ENCODE data around the gene ING3. TPM values are rescaled to one million over a fixed set of nuclear protein-coding genes. Genes with fewer than 3 reads are reported as not detected.

Gene ING3
- total and polyA plus RNA-seq, 9 of the 15 experiments (the other 6 are each of a cell fraction or from before 2014, with no cell fraction given), result 22.8 to 233 (median 50.4) TPM

DNA sequence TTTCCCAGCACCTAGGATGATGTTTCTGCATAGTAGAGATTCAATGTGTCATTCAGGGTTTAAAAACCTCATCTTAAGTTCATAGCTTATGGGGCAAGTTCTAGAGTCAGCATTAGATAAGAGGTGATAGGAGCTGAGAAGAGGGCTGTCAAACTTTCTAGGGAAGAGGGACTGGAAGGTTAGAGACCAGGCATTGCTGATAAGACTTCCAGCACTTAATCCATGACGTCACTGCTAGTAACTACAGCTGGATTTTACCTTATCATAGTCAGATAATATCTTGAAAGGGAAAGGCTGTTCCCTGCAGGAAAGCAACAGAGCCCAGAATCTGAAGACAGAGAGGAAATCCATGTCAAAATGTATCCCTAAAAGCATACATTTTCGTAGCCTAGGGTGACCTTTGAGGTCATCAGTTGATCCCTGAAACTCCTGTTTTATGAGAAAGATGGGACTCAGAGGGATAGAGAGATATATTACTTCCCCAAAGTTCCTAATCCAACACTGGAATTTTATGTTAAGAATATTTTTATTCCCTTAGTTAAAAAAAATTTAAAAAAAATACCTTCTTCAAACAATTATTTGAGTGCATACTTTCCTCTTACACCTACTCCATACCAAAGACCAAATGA is 34.7 kb downstream of the ING3 start (continued):
- TF ChIP-seq, protein P1, sequence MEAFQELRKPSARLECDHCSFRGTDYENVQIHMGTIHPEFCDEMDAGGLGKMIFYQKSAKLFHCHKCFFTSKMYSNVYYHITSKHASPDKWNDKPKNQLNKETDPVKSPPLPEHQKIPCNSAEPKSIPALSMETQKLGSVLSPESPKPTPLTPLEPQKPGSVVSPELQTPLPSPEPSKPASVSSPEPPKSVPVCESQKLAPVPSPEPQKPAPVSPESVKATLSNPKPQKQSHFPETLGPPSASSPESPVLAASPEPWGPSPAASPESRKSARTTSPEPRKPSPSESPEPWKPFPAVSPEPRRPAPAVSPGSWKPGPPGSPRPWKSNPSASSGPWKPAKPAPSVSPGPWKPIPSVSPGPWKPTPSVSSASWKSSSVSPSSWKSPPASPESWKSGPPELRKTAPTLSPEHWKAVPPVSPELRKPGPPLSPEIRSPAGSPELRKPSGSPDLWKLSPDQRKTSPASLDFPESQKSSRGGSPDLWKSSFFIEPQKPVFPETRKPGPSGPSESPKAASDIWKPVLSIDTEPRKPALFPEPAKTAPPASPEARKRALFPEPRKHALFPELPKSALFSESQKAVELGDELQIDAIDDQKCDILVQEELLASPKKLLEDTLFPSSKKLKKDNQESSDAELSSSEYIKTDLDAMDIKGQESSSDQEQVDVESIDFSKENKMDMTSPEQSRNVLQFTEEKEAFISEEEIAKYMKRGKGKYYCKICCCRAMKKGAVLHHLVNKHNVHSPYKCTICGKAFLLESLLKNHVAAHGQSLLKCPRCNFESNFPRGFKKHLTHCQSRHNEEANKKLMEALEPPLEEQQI (IDR thresholded peaks at IDR 0.05), result peak; percentile 71; the same call in 1 of the 2 replicates
- TF ChIP-seq NFIX (CRISPR knock-in tag; IDR thresholded peaks at IDR 0.05; ENCODE audit: low read depth) (no peak; the same call in 1 of the 2 replicates), HIVEP1 (CRISPR knock-in tag; IDR thresholded peaks at IDR 0.05) (peak; percentile 69; the same call in 1 of the 2 replicates), NCOR1 (IDR thresholded peaks at IDR 0.05) (peak; percentile 59; the same call in 1 of the 2 replicates), CCAR2 (IDR thresholded peaks at IDR 0.05; ENCODE audit: low read depth, low read length) (no peak), ZNF79 (CRISPR knock-in tag; IDR thresholded peaks at IDR 0.05; ENCODE audit: low read depth) (no peak), MCM2 (IDR thresholded peaks at IDR 0.05; ENCODE audit: low read depth) (no peak), WHSC1 (IDR thresholded peaks at IDR 0.05; ENCODE audit: low read length) (no peak), ZNF830 (CRISPR knock-in tag; IDR thresholded peaks at IDR 0.05) (no peak), CREBBP (IDR thresholded peaks at IDR 0.05; ENCODE audit: low read depth, low read length) (no peak), HNRNPLL (IDR thresholded peaks at IDR 0.05; ENCODE audit: low read depth, low read length, poor library complexity, severe bottlenecking) (no peak), NR2C2 (CRISPR knock-in tag; IDR thresholded peaks at IDR 0.05) (no peak), NR2C2 (tag; IDR thresholded peaks at IDR 0.05) (peak; percentile 29; the same call in 1 of the 2 replicates), EWSR1 (IDR thresholded peaks at IDR 0.05; ENCODE audit: borderline replicate concordance, low read depth, partially characterized antibody) (no peak), MIER1 (IDR thresholded peaks at IDR 0.05; ENCODE audit: low read depth) (no peak)
- TF ChIP-seq, protein P2, sequence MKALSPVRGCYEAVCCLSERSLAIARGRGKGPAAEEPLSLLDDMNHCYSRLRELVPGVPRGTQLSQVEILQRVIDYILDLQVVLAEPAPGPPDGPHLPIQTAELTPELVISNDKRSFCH (CRISPR knock-in tag; IDR thresholded peaks at IDR 0.05), result no peak
- TF ChIP-seq, protein P2 (tag; IDR thresholded peaks at IDR 0.05), result 0 out of 2 replicates have a peak, but pooled peaks have one; percentile 20
- TF ChIP-seq, protein P3, sequence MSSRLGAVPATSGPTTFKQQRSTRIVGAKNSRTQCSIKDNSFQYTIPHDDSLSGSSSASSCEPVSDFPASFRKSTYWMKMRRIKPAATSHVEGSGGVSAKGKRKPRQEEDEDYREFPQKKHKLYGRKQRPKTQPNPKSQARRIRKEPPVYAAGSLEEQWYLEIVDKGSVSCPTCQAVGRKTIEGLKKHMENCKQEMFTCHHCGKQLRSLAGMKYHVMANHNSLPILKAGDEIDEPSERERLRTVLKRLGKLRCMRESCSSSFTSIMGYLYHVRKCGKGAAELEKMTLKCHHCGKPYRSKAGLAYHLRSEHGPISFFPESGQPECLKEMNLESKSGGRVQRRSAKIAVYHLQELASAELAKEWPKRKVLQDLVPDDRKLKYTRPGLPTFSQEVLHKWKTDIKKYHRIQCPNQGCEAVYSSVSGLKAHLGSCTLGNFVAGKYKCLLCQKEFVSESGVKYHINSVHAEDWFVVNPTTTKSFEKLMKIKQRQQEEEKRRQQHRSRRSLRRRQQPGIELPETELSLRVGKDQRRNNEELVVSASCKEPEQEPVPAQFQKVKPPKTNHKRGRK (tag; IDR thresholded peaks at IDR 0.05), result no peak
- TF ChIP-seq, protein P4, sequence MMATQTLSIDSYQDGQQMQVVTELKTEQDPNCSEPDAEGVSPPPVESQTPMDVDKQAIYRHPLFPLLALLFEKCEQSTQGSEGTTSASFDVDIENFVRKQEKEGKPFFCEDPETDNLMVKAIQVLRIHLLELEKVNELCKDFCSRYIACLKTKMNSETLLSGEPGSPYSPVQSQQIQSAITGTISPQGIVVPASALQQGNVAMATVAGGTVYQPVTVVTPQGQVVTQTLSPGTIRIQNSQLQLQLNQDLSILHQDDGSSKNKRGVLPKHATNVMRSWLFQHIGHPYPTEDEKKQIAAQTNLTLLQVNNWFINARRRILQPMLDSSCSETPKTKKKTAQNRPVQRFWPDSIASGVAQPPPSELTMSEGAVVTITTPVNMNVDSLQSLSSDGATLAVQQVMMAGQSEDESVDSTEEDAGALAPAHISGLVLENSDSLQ (IDR thresholded peaks at IDR 0.05), result peak; percentile 83
- TF ChIP-seq, protein P5, sequence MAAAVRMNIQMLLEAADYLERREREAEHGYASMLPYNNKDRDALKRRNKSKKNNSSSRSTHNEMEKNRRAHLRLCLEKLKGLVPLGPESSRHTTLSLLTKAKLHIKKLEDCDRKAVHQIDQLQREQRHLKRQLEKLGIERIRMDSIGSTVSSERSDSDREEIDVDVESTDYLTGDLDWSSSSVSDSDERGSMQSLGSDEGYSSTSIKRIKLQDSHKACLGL (CRISPR knock-in tag; IDR thresholded peaks at IDR 0.05; ENCODE audit: borderline replicate concordance, poor library complexity, severe bottlenecking), result no peak
- TF ChIP-seq, protein P6, sequence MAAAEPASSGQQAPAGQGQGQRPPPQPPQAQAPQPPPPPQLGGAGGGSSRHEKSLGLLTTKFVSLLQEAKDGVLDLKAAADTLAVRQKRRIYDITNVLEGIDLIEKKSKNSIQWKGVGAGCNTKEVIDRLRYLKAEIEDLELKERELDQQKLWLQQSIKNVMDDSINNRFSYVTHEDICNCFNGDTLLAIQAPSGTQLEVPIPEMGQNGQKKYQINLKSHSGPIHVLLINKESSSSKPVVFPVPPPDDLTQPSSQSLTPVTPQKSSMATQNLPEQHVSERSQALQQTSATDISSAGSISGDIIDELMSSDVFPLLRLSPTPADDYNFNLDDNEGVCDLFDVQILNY (CRISPR knock-in tag; IDR thresholded peaks at IDR 0.05), result no peak
